HG02943 (cell line): ENCODE measurements around the gene LYZL6.
"Not testable (repeated sequence)": the region's sequence is repeated elsewhere in the genome, so short reads cannot be mapped to it uniquely, and the experiment has no call there.

Source experiments
- ATAC-seq: cut with Tn5 transposase; IDR thresholded peaks from one replicate; pipeline ENCODE4 v1.9.1; 2021; ENCODE audit warnings: mild to moderate bottlenecking, low read depth, moderate library complexity; ENCODE audit not compliant: unreplicated experiment

Gene LYZL6

DNA sequence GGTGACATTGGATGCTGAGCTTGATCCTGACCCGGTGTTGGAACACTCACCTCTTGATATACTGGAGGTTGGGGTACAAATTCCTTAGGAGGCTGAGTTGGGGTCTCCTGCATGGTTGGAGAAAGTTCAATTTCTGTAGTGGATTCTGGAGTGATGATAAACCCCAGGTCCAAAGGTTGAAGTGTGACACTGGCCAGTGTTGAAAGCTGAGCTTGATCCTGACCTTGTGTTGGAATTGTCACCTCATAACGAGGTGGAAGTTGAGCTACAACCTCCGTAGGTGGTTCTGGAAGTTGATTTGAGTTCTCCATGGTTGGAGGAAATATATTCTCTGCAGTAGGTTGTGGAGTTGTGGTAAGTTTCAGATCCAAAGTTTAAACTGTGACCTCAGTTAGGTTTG is 34.1 kb downstream of the LYZL6 start:
- ATAC-seq, result no peak

GRCh38 chr17:35907691-35908090 is 35.8 kb downstream of the LYZL6 start:
- ATAC-seq, result no peak

- no peak for ATAC-seq
Observed at GRCh38 chr17:35906926-35907637, 36.4 kb downstream of the LYZL6 start.

GRCh38 chr17:35906191-35906925 is 37.2 kb downstream of the LYZL6 start:
- ATAC-seq, result no peak

DNA sequence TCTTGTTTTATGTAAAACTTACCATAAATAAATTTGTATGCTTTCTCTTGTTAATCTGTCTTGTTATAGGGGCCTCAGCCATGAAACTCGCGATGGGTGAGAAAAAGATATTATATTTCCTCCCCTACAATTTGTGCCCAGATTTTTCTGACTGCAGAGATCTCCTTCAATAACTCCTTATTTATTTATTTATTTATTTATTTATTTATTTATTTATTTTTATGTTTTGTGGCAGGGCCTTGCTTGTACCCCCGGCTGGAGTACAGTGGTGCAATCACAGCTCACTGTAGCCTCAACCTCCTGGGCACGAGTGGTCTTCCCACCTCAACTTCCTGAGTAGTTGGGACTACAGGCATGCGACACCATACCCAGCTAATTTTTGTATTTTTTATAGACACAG is 40.1 kb downstream of the LYZL6 start:
- ATAC-seq, result no peak

DNA sequence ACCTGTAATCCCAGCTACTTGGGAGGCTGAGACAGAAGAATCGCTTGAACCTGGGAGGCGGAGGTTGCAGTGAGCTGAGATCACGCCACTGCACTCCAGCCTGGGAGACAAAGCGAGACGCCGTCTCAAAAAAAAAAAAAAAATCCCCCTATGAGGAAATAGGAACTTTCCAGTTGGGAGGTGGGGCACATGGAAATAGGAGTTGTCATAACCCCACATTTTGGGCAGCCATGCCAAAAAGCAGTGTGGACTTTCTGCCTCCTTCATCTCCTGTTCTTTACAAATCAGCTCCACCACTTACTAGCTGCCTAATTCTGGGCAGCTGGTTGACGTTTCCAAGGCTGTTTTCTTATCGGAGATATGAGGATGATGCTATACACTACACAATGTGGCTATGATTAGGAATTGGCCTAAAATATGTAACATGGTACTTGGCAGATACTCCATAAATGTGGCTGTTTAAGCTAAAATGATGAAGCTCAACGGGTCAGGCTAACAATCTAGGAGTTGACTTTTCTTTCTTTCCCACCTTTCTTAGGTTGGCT is 41.8 kb downstream of the LYZL6 start:
- ATAC-seq, result no peak

- no peak for ATAC-seq
Observed at GRCh38 chr17:35900708-35901480, 42.6 kb downstream of the LYZL6 start.

DNA sequence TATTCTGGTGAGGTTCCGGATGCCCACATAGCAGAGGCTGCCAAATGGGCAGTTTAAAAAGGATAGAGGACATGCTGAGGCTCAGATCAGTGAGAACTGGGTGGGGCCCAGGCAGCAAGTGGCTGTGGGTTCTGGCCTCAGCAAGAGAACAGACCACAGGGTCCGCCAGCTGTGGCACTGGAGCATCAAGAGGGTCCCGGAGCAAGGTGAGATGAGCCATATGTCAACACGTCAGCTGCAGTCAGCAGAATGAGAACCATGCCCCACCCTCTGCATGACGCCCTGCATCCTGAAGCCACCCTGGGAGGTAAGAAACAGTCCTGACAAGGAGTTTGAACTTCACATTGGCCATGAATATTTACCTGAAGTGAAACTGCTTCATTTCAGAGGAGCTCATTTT is 43.2 kb downstream of the LYZL6 start:
- no peak for ATAC-seq

DNA sequence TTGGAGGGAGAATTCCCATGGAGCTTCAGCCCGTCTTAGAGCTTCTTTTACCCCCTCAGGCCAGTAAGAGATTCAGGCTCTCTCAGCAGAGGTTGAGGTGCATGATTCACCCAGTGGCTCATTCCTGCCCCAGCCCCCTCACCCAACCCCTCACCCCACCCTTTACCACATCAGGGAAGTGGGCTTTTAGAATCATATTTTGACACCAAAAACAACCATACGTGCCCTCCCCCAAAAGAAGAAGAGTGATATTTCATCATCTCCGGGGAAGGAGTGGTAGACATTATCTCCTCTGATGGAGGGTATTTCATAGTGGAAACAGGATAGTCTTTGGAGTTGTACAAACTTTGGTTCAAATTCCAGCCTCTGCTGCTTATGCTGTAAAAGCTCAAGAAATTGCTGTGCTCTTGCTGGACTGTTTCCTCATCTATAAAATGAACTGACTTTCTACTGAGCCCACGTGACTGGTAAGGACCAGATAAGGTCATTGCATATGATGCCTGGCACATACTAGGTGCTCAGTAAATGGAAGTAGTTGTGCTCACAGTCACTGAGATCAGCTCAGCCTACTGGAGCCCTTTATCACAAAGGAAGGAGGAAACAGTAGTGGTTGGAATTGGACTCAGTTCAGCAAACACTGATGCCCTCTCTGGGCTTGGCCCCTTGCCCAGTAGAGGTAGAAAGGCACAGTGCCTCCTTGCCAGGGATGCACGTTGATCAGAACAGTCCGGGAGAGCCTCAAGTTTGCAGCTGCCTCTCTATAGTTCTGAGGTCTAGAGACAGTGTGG is 45.0 kb downstream of the LYZL6 start:
- ATAC-seq, result no peak

DNA sequence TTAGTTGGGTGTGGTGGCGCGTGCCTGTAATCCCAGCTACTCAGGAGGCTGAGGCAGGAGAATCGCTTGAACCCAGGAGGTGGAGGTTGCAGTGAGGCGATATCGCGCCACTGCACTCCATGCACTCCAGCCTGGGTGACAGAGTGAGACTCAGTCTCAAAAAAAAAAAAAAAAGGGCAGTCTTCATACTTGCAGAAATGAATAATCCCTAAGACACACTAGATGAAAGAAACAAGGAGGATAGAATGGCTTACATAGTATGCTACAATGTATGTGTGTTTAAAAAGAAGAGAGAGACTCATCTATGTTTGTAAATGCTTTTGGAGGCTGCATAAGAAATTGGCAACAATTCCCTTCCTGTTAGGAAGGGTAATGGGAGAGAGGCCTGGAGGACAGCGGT is 45.7 kb downstream of the LYZL6 start:
- ATAC-seq, result not testable (repeated sequence)

DNA sequence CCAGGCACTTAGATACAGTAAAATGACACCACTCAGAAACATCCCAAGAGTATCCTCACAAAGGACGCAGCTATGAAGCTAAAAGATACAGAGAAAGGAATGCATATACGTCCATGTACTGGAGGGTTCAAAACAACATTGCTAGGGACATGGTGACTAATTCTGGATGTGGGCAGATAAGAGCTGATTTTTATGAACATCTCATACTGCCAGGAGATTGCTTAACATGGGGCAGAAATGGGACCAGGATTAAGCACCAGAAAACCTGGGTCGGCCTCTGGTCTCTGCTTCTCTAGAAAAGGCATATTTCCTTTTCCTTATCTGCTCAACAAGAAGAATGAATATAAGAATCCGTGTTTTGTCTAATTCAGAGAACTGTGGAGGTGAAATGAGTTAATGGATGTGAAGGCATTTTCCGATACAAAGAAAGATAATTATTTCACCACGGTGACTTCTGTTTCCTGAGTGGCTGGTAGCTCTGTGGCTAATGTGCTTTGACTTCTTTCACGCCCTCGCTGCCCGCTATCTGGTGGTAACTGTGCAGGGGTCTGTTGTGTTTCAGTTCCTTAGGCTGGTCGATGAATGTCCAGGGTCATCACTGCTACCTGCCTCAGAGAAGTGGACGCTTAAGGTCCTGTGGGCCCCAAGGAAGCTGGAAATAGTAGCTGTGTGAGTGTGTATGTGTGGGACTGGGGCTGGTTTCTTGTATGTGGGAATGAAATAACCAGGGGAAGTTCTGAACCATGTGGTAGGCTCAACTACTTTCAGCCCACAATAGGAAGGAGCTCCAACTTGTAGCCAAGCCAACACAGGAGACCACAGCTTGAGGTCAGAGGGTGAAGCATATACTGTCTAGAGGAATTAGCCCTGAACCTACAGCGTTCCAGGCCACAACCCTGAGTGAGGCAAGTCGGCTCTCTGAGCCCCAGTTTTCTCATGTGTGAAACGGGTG is 47.6 kb downstream of the LYZL6 start:
- no peak for ATAC-seq

- ATAC-seq, result no peak
Observed at GRCh38 chr17:35894206-35894605, 49.3 kb downstream of the LYZL6 start.

GRCh38 chr17:35893751-35894150 is 49.8 kb downstream of the LYZL6 start:
- ATAC-seq, result no peak

DNA sequence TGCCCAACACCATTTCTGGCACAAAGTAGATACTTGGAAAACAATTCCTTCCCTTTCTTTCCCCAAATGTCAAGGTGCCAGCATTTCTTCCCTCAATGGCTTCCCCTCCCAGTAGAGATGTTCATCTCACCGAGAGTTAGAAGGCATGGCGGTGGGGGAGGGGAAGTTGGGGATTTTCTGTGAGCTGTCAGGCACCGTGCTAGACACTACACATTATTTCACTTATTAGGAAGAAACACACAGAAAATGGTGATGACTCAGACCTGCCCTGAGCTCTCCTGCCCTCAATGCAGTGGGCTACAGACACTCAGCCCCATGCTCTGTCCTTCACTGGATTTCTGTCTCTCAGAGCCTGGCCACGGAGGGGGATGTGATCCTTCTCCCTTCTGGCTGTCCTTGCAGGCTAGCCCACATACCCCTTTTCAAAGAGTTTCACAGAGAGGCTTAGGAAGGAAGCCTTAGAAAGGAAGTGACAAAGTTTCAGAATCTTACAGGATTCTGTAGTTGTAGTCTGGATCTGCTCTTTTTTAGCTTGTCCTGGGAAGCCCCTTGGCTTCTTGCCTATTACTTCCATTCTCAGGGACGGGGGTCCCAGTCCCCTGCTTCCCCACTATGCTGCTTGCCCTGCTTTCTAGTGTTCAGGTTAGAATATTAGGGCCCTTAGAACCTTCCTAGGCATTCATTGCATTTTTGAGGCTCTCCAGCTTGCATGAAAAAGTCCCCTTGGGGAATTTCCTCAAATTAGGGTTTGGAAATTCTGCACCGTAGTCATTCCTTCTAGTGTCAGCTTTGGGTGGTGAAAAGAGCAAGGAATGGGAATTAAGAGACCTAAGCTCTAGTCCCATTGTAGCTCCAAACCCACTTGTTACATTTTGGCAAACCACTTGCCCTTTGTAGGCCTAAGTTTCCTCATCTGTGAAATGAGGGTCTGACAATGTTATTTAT is 51.1 kb downstream of the LYZL6 start:
- no peak for ATAC-seq

DNA sequence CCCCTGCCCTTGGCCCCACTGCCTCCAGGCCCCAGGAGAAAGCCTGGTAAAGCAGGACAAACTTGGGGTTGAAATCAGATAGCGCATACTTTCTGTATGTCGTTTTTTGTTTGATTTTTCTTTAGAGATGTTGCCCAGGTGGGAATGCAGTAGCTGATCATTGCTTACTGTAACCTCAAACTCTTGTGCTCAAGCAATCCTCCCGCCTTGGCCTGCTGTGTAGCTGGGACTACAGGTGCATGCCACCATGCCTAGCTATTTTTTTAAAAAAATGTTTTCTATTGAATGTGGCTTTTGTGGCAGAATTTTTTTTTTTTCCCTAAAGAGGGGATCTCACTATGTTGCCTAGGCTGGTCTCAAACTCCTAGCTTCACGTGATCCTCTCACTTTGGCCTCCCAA is 52.2 kb downstream of the LYZL6 start:
- no peak for ATAC-seq

DNA sequence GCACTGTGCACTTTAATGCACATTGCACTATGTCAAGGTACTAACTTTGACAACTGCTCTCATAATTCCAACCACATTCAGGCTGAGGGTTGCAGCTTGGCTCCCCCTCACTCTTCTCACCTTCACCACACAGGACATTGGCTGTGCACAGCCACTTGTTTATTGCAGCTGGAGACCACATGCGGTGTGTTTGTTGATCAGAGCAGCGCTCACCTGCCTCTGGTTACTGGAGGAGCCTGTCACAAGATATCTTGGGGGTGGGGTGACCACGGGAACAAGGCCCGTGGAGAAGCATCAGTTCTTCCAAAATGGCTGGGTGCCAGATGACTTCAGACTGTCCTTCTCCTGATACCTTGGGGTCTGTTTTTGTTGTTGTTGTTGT is 52.7 kb downstream of the LYZL6 start:
- no peak for ATAC-seq

GRCh38 chr17:35889818-35890773 is 53.4 kb downstream of the LYZL6 start:
- no peak for ATAC-seq
